Hepatocyte (in vitro differentiated cells): ENCODE data around the gene MCCD1. TPM values are rescaled to one million over a fixed set of nuclear protein-coding genes. Genes with fewer than 3 reads are reported as not detected.

Experiments
- DNase-seq: peaks from one replicate; pipeline ENCODE4 v3.0.0-alpha.2; 2016; ENCODE audit warnings: low spot score
- H2AFZ ChIP-seq: fragments of 200-600 bp; sonication (generic); 2 replicates; pipeline ENCODE4 v1.6.0; 2016; ENCODE audit warnings: antibody characterized with exemption, mild to moderate bottlenecking
- H3K27ac ChIP-seq: fragments of 200-600 bp; sonication (generic); 2 replicates; pipeline ENCODE4 v1.5.1; 2016; ENCODE audit warnings: mild to moderate bottlenecking
- H3K27me3 ChIP-seq: fragments of 200-600 bp; sonication (generic); 2 replicates; pipeline ENCODE4 v1.6.1; 2016
- H3K36me3 ChIP-seq: fragments of 200-600 bp; sonication (generic); replicated peaks from 2 replicates; pipeline ENCODE4 v1.5.1; 2016; ENCODE audit warnings: low read depth; ENCODE audit not compliant: insufficient read depth
- H3K4me1 ChIP-seq: fragments of 200-600 bp; sonication (generic); 2 replicates; pipeline ENCODE4 v1.5.1; 2016; ENCODE audit warnings: mild to moderate bottlenecking, moderate library complexity; ENCODE audit not compliant: insufficient read depth
- H3K4me2 ChIP-seq: fragments of 200-600 bp; sonication (generic); 2 replicates; pipeline ENCODE4 v1.6.0; 2016
- H3K4me3 ChIP-seq: fragments of 200-600 bp; sonication (generic); 2 replicates; pipeline ENCODE4 v1.5.1; 2016; ENCODE audit warnings: mild to moderate bottlenecking
- H3K79me2 ChIP-seq: fragments of 200-600 bp; sonication (generic); 2 replicates; pipeline ENCODE4 v1.6.0; 2017; ENCODE audit warnings: mild to moderate bottlenecking
- H3K9me2 ChIP-seq: fragments of 200-600 bp; sonication (generic); replicated peaks from 2 replicates; pipeline ENCODE4 v1.6.0; 2017; ENCODE audit warnings: mild to moderate bottlenecking; ENCODE audit not compliant: insufficient read depth
- H3K9me3 ChIP-seq: fragments of 200-600 bp; sonication (generic); 2 replicates; pipeline ENCODE4 v1.5.1; 2016; ENCODE audit warnings: low read depth, mild to moderate bottlenecking
- H4K20me1 ChIP-seq: fragments of 200-600 bp; sonication (generic); 2 replicates; pipeline ENCODE4 v1.6.0; 2016; ENCODE audit warnings: mild to moderate bottlenecking; ENCODE audit not compliant: insufficient read depth, poor library complexity, severe bottlenecking
- CTCF ChIP-seq: fragments of 200-600 bp; sonication (generic); IDR thresholded peaks from 2 replicates; pipeline ENCODE4 v1.5.1; 2016; ENCODE audit warnings: antibody characterized with exemption, mild to moderate bottlenecking; ENCODE audit not compliant: poor library complexity
- EZH2 ChIP-seq: fragments of 200-600 bp; sonication (generic); IDR thresholded peaks from 2 replicates; pipeline ENCODE4 v1.6.1; 2016; ENCODE audit warnings: antibody characterized with exemption, mild to moderate bottlenecking, borderline replicate concordance
- EZH2phosphoT487 ChIP-seq: fragments of 200-600 bp; sonication (generic); IDR thresholded peaks from one replicate; pipeline ENCODE4 v1.6.1; 2018; ENCODE audit warnings: antibody characterized with exemption, mild to moderate bottlenecking, low read depth, moderate library complexity; ENCODE audit not compliant: unreplicated experiment, severe bottlenecking
- WGBS: methylation state at CpG from one replicate; pipeline ENCODE4 v1.1.6; 2016; ENCODE audit warnings: low lambda C conversion rate; ENCODE audit errors: missing lambda C conversion rate; 5-methylcytosine and 5-hydroxymethylcytosine counted together
- polyA plus RNA-seq: library from polyadenylated mRNA; unstranded; fragments of >200 nt; fragmentation: Nextera tagmentation; extraction: Ambion mirVana; gene quantifications from 2 replicates; pipeline ENCODE4 v1.2.1, GENCODE V29; 2016
- total RNA-seq: library from RNA; depleted of rRNA; stranded (reverse); fragments of >200 nt; gene quantifications from 2 replicates; pipeline ENCODE4 v1.2.3, GENCODE V29; 2014

Gene MCCD1
- total and polyA plus RNA-seq, 2 experiments from 2014 or later: 0.47 to 2.0 TPM

DNA sequence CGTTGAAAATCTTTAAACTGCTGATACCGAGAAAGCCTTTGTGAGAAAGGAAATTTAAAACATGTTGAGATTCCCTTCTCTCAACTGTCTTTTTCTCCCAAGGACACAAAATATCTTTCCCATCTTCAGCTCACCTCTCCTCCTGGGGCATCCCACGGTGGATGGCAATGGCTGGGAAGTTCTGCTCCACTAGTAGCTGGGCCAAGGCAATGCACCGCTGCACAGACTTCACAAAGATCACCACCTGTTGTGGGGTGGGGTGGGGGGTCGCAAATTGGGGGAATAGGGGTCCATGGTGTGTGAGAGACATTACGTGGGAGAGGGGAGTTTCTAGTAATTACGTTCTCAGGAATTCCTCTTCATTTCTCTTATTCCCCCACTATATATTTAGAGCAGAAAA lies 2.4 kb downstream of the MCCD1 start:
- Histone ChIP-seq H3K4me3 (no peak overlapping the region), H2AFZ (no peak overlapping the region), H3K4me2 (no peak overlapping the region), H3K9me3 (no peaks in the 10 kb centered on the region), H4K20me1 (peaks cover 56% of the 10 kb centered on the region), H3K36me3 (peaks cover 11% of the 10 kb centered on the region), H3K27me3 (no peaks in the 10 kb centered on the region), H3K9me2 (no peaks in the 10 kb centered on the region), H3K79me2 (peaks cover 28% of the 10 kb centered on the region), H3K4me1 (no peaks in the 10 kb centered on the region), H3K27ac (no peak overlapping the region)
- 98% methylated on average over 7 of the region's 7 CpGs for WGBS
- DNase-seq: no peak
- TF ChIP-seq EZH2phosphoT487 (no peak), CTCF (no peak), EZH2 (no peak)

DNA sequence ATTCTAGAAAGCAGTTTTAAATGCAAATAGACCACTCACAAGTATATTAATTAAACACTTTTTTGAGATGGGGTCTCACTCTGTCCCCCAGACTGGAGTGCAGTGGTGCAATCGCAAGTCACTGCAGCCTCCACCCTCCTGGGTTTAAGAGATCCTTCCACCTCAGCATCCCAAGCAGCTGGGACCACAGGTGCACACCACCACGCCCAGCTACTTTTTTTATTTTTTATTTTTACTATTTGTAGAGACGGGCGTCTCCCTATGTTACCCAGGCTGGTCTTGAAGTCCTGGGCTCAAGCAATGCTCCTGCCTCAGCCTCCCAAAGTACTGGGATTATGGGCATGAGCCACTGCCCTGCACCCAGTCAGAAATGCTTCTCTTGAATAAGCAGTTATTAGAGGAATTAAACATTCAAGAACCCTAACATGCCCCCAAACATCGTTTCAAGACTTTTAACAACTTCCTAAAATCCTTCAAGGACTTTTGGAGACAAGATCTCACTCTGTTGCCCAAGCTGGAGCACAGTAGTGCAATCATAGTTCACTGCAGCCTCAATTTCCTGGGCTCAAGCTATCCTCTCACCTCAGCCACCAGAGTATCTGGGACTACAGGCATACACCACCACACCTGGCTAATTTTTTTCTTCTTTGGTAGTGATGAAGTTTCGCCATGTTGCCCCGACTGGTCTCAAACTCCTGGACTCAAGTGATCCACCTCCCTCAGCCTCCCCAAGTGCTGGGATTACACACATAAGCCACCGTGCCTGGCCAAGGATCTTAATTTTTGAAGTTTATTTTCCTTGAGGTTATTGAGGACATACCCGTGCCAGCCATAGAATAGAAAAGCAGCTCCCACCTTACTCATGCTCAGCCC lies 3.2 kb downstream of the MCCD1 start:
- Histone ChIP-seq H3K4me1 (no peaks in the 10 kb centered on the region), H3K4me2 (no peak overlapping the region), H3K27me3 (no peaks in the 10 kb centered on the region), H3K9me2 (no peaks in the 10 kb centered on the region), H3K9me3 (no peaks in the 10 kb centered on the region), H2AFZ (no peak overlapping the region), H4K20me1 (peaks cover 65% of the 10 kb centered on the region), H3K36me3 (peaks cover 13% of the 10 kb centered on the region), H3K27ac (no peak overlapping the region), H3K4me3 (no peak overlapping the region), H3K79me2 (peaks cover 36% of the 10 kb centered on the region)
- no peak for DNase-seq
- 84% methylated on average over 9 of the region's 9 CpGs for WGBS
- TF ChIP-seq CTCF: no peak
- no peak for TF ChIP-seq EZH2
- no peak for TF ChIP-seq EZH2phosphoT487

DNA sequence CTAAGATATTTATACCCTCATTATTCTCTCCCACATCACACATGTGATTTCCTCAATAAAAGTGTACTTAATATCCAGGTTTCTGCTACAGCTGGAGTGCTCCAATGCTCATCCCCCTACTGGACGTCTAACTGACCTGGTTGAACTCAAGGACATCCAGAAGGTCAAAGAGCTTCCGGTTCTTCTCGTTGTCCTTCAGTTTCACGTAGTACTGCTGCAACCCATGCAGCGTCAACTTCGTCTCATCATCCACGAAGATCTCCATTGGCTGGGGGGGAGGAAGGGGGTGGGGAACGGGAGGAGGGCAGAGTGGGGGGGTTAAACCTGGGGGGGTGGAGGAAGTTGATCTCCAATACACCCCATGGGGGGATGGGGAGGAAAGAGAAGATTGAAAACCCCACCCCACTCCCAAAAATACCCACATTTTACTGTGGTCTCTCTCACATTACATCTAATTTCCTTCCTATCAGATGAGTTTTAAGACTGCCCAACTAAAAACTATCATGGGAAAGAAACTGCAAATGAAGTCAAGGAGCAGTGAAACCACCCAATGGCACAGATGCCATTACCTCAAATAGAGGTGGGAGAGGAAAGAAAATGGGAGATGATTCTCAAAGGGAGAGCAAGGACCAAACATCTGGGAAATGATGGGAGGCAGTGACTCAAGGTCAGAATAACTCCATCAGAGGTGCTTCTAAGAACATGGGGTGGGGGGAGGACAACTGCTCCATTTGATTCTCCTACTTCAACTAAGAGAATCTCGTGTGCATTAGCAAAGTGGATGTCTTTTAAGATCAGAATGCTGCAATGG lies 4.1 kb downstream of the MCCD1 start:
- 92% methylated on average over 8 of the region's 9 CpGs for WGBS

More for the DNA sequence above, 4.1 kb downstream of the MCCD1 start:
- Histone ChIP-seq H3K4me1 (no peaks in the 10 kb centered on the region), H4K20me1 (peaks cover 73% of the 10 kb centered on the region), H3K4me3 (no peak overlapping the region), H2AFZ (no peak overlapping the region), H3K4me2 (no peak overlapping the region), H3K27ac (no peak overlapping the region), H3K9me3 (no peaks in the 10 kb centered on the region), H3K36me3 (peaks cover 13% of the 10 kb centered on the region), H3K27me3 (no peaks in the 10 kb centered on the region), H3K9me2 (no peaks in the 10 kb centered on the region), H3K79me2 (peaks cover 45% of the 10 kb centered on the region)
- DNase-seq: no peak
- TF ChIP-seq EZH2 (no peak), EZH2phosphoT487 (no peak), CTCF (no peak)
